H9 (cell line): Measurements from ENCODE around the gene GNB4. TPM values are rescaled to one million over a fixed set of nuclear protein-coding genes. Genes with fewer than 3 reads are reported as not detected.
A peak's percentile ranks its signal among the peaks of the same experiment; 100 is the strongest.

Source experiments
- DNase-seq: peaks from one replicate; pipeline ENCODE4 v3.0.0-alpha.2; 2017
- H2AFZ ChIP-seq: one replicate; pipeline ENCODE4 v1.6.1; 2013; ENCODE audit warnings: mild to moderate bottlenecking, low read length, control low read depth, moderate library complexity
- H2AK5ac ChIP-seq: 2 replicates; pipeline ENCODE4 v1.6.1; 2013; ENCODE audit warnings: low read length, control low read depth, mixed read lengths; ENCODE audit not compliant: insufficient read length
- H2BK120ac ChIP-seq: one replicate; pipeline ENCODE4 v1.6.1; 2013; ENCODE audit warnings: low read depth, mild to moderate bottlenecking, low read length, control low read depth, inconsistent platforms; ENCODE audit not compliant: poor library complexity, severe bottlenecking
- H2BK12ac ChIP-seq: 2 replicates; pipeline ENCODE4 v1.6.1; 2013; ENCODE audit warnings: low read length, control low read depth, mixed read lengths, low read depth; ENCODE audit not compliant: insufficient read length
- H2BK15ac ChIP-seq: 2 replicates; pipeline ENCODE4 v1.6.1; 2013; ENCODE audit warnings: low read depth, low read length, control low read depth
- H2BK20ac ChIP-seq: one replicate; pipeline ENCODE4 v1.6.1; 2013; ENCODE audit warnings: low read depth, mild to moderate bottlenecking, low read length, control low read depth, inconsistent platforms; ENCODE audit not compliant: poor library complexity, severe bottlenecking
- H2BK5ac ChIP-seq: 2 replicates; pipeline ENCODE4 v1.6.1; 2013; ENCODE audit warnings: low read length, control low read depth, mixed read lengths; ENCODE audit not compliant: insufficient read length
- H3K14ac ChIP-seq: 2 replicates; pipeline ENCODE4 v1.6.1; 2013; ENCODE audit warnings: low read length, control low read depth; ENCODE audit not compliant: insufficient read depth
- H3K18ac ChIP-seq: 2 replicates; pipeline ENCODE4 v1.6.1; 2013; ENCODE audit warnings: low read depth, mild to moderate bottlenecking, mixed read lengths, low read length, control low read depth; ENCODE audit not compliant: insufficient read length
- H3K23ac ChIP-seq: 2 replicates; pipeline ENCODE4 v1.6.1; 2013; ENCODE audit warnings: low read length, control low read depth, mixed read lengths, low read depth; ENCODE audit not compliant: insufficient read length
- H3K23me2 ChIP-seq: 2 replicates; pipeline ENCODE4 v1.6.1; 2013; ENCODE audit warnings: low read depth, mild to moderate bottlenecking, mixed read lengths, low read length, control low read depth; ENCODE audit not compliant: insufficient read length, poor library complexity, severe bottlenecking
- H3K27ac ChIP-seq: 2 replicates; pipeline ENCODE4 v1.5.1; 2013; ENCODE audit warnings: low read length, control low read depth, mixed read lengths, low read depth; ENCODE audit not compliant: insufficient read length
- H3K27me3 ChIP-seq: 2 replicates; pipeline ENCODE4 v1.6.1; 2013; ENCODE audit warnings: low read length, control low read depth, inconsistent platforms; ENCODE audit not compliant: insufficient read depth
- H3K4ac ChIP-seq: 2 replicates; pipeline ENCODE4 v1.6.1; 2013; ENCODE audit warnings: low read depth, mild to moderate bottlenecking, control low read depth, inconsistent platforms, low read length, moderate library complexity
- H3K4me1 ChIP-seq: 2 replicates; pipeline ENCODE4 v1.6.1; 2013; ENCODE audit warnings: low read length, control low read depth, inconsistent platforms; ENCODE audit not compliant: insufficient read depth
- H3K4me2 ChIP-seq: 2 replicates; pipeline ENCODE4 v1.6.1; 2013; ENCODE audit warnings: low read length, control low read depth, mixed read lengths; ENCODE audit not compliant: insufficient read length, insufficient read depth
- H3K56ac ChIP-seq: 2 replicates; pipeline ENCODE4 v1.6.1; 2013; ENCODE audit warnings: low read depth, mild to moderate bottlenecking, mixed read lengths, low read length, control low read depth; ENCODE audit not compliant: insufficient read length
- H3K79me1 ChIP-seq: 2 replicates; pipeline ENCODE4 v1.6.1; 2013; ENCODE audit warnings: low read depth, mild to moderate bottlenecking, moderate library complexity, low read length, control low read depth, inconsistent platforms; ENCODE audit not compliant: insufficient read depth, poor library complexity, severe bottlenecking
- H3K79me2 ChIP-seq: 2 replicates; pipeline ENCODE4 v1.6.1; 2013; ENCODE audit warnings: low read length, control low read depth, inconsistent platforms; ENCODE audit not compliant: insufficient read depth
- H3K9ac ChIP-seq: 2 replicates; pipeline ENCODE4 v1.6.1; 2013; ENCODE audit warnings: low read length, control low read depth, mixed read lengths; ENCODE audit not compliant: insufficient read length; ENCODE audit errors: extremely low read depth
- H3K9me3 ChIP-seq: one replicate; pipeline ENCODE4 v1.6.1; 2013; ENCODE audit warnings: low read depth, low read length, inconsistent platforms; ENCODE audit not compliant: control insufficient read depth
- H3T11ph ChIP-seq: one replicate; pipeline ENCODE4 v1.6.1; 2013; ENCODE audit warnings: mild to moderate bottlenecking, low read length, control low read depth, inconsistent platforms
- H4K20me1 ChIP-seq: one replicate; pipeline ENCODE4 v1.6.1; 2013; ENCODE audit not compliant: control insufficient read depth, insufficient read length, insufficient read depth
- H4K5ac ChIP-seq: 2 replicates; pipeline ENCODE4 v1.6.1; 2013; ENCODE audit warnings: low read depth, mild to moderate bottlenecking, mixed read lengths, low read length, control low read depth; ENCODE audit not compliant: insufficient read length
- H4K8ac ChIP-seq: replicated peaks from 2 replicates; pipeline ENCODE4 v1.6.1; 2013; ENCODE audit warnings: low read length, control low read depth, mixed read lengths, low read depth; ENCODE audit not compliant: insufficient read length
- H4K91ac ChIP-seq: 2 replicates; pipeline ENCODE4 v1.6.1; 2013; ENCODE audit warnings: low read depth, mild to moderate bottlenecking, moderate library complexity, mixed read lengths, low read length, control low read depth; ENCODE audit not compliant: insufficient read length
- H3K27ac Mint-ChIP-seq, 3 experiments: 2 replicates in 2 of 3; 3 replicates in 1 of 3; pipeline ENCODE4 v1.8.0; 2020 to 2021; ENCODE audit warnings: mixed read lengths in 3 of 3, mild to moderate bottlenecking in 1 of 3, moderate library complexity in 1 of 3
- H3K27me3 Mint-ChIP-seq: 2 replicates; pipeline ENCODE4 v1.8.0; 2021; ENCODE audit warnings: low read depth, mild to moderate bottlenecking, moderate library complexity, mixed read lengths
- H3K36me3 Mint-ChIP-seq, 3 experiments: 2 replicates in 2 of 3; 3 replicates in 1 of 3; pipeline ENCODE4 v1.8.0; 2020 to 2021; ENCODE audit warnings: low read depth in 3 of 3, mixed read lengths in 3 of 3; ENCODE audit not compliant: insufficient read depth in 1 of 3
- H3K4me1 Mint-ChIP-seq, 2 experiments: 2 replicates each; pipeline ENCODE4 v1.8.0; 2020; ENCODE audit warnings: mixed read lengths in 2 of 2
- H3K4me3 Mint-ChIP-seq, 2 experiments: 2 replicates in 1 of 2; 3 replicates in 1 of 2; pipeline ENCODE4 v1.8.0; 2020 to 2021; ENCODE audit warnings: mild to moderate bottlenecking in 2 of 2, mixed read lengths in 2 of 2, moderate library complexity in 1 of 2
- H3K9me3 Mint-ChIP-seq, 2 experiments: 2 replicates in 1 of 2; 3 replicates in 1 of 2; pipeline ENCODE4 v1.8.0; 2020; ENCODE audit warnings: mild to moderate bottlenecking in 2 of 2, mixed read lengths in 2 of 2, moderate library complexity in 1 of 2
- WGBS: extraction: QIAGEN DNeasy Blood & Tissue Kit; methylation state at CpG from one replicate; pipeline ENCODE4 v1.1.7; 2013; ENCODE audit warnings: missing lambda C conversion rate, low lambda C conversion rate, mixed read lengths; ENCODE audit not compliant: insufficient read length; ENCODE audit errors: extremely low coverage; 5-methylcytosine and 5-hydroxymethylcytosine counted together
- total RNA-seq: library from RNA; stranded (reverse); gene quantifications from 2 replicates; pipeline ENCODE4 v1.2.1, GENCODE V29; 2021
- TF ChIP-seq, protein P1 (sequence below): fragments of 200-600 bp; sonication (generic); conservative IDR thresholded peaks from 3 replicates; pipeline ENCODE4 v1.8.0; 2021; ENCODE audit warnings: antibody characterized with exemption, mild to moderate bottlenecking

The GNB4 gene
- total RNA-seq, 1 experiment from 2014 or later = 25.0 TPM

DNA sequence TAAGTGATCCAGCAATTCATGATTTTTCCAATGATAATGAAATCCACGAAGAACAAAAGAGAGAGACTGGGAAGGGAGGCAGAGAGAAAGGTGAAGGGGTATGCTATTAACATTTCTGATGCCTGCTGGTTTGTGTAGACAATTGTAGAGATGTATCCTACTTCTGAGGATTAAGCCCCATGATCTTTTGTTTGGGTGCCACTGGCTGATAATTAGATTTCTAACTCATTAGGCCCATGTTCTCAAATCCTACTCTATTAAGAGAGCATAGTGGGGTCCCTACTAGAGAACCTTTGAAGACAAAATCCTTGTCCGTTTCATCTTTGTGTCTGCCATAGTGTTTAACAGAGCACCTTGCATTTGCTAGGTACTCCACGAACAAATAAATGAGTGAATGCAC is 2.7 kb upstream of the GNB4 start:
- WGBS = no CpG with 5 or more reads among the region's 3 CpGs
- Histone ChIP-seq H3K4me1 (peaks cover 10% of the 10 kb centered on the region), H3K4me2 (no peak overlapping the region), H3K79me2 (no peaks in the 10 kb centered on the region; the same call in 1 of the 2 replicates), H3K27ac (no peak overlapping the region), H3K56ac (no peak overlapping the region), H4K8ac (no peak overlapping the region), H4K91ac (no peak overlapping the region), H3K9me3 (no peaks in the 10 kb centered on the region), H3T11ph (no peak overlapping the region), H3K9ac (no peak overlapping the region), H3K18ac (no peak overlapping the region), H2BK120ac (no peak overlapping the region), H2AK5ac (no peak overlapping the region), H3K14ac (no peak overlapping the region), H3K27me3 (no peaks in the 10 kb centered on the region; the same call in 1 of the 2 replicates), H2AFZ (no peak overlapping the region), H3K79me1 (no peaks in the 10 kb centered on the region), H2BK5ac (no peak overlapping the region), H3K4ac (no peak overlapping the region), H2BK20ac (no peak overlapping the region), H3K23ac (no peak overlapping the region), H2BK12ac (no peak overlapping the region), H4K5ac (no peak overlapping the region), H2BK15ac (no peak overlapping the region), H4K20me1 (no peaks in the 10 kb centered on the region), H3K23me2 (peaks cover 7% of the 10 kb centered on the region)
- H3K36me3 Mint-ChIP-seq = no peaks in the 10 kb centered on the region; a peak in 1 of 7 replicates
- H3K4me1 Mint-ChIP-seq = peaks cover 45 to 48% of the 10 kb centered on the region in 2 experiments
- no peak overlapping the region for H3K4me3 Mint-ChIP-seq
- no peak for DNase-seq
- TF ChIP-seq, protein P1, sequence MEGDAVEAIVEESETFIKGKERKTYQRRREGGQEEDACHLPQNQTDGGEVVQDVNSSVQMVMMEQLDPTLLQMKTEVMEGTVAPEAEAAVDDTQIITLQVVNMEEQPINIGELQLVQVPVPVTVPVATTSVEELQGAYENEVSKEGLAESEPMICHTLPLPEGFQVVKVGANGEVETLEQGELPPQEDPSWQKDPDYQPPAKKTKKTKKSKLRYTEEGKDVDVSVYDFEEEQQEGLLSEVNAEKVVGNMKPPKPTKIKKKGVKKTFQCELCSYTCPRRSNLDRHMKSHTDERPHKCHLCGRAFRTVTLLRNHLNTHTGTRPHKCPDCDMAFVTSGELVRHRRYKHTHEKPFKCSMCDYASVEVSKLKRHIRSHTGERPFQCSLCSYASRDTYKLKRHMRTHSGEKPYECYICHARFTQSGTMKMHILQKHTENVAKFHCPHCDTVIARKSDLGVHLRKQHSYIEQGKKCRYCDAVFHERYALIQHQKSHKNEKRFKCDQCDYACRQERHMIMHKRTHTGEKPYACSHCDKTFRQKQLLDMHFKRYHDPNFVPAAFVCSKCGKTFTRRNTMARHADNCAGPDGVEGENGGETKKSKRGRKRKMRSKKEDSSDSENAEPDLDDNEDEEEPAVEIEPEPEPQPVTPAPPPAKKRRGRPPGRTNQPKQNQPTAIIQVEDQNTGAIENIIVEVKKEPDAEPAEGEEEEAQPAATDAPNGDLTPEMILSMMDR = no peak
- H3K27me3 Mint-ChIP-seq = peaks cover 9% of the 10 kb centered on the region
- H3K27ac Mint-ChIP-seq = peak overlapping the region in 1 of 3 experiments; percentile 59; a peak in 2 of 7 replicates
- H3K9me3 Mint-ChIP-seq = peaks cover 0 to 3% of the 10 kb centered on the region in 2 experiments; a peak in 2 of 5 replicates
